ENCODE data around the gene SLC9A9. TPM values are rescaled to one million over a fixed set of nuclear protein-coding genes. Genes with fewer than 3 reads are reported as not detected.

Gene SLC9A9
- total and polyA plus RNA-seq, 2 experiments from 2014 or later = 2.2 to 6.8 TPM

GRCh38 chr3:143755978-143756377 lies 92.3 kb downstream of the SLC9A9 start:
- Histone ChIP-seq H2AFZ (no peak overlapping the region), H4K20me1 (ENCODE audit: insufficient read depth, poor library complexity, severe bottlenecking) (no peaks in the 10 kb centered on the region), H3K4me2 (no peak overlapping the region), H3K9me3 (ENCODE audit: low read depth) (no peaks in the 10 kb centered on the region), H3K4me1 (ENCODE audit: insufficient read depth) (no peaks in the 10 kb centered on the region), H3K36me3 (replicated peaks; ENCODE audit: insufficient read depth, low read depth) (no peaks in the 10 kb centered on the region), H3K27me3 (no peaks in the 10 kb centered on the region), H3K4me3 (no peak overlapping the region), H3K9me2 (replicated peaks; ENCODE audit: insufficient read depth) (no peaks in the 10 kb centered on the region), H3K27ac (no peak overlapping the region), H3K79me2 (no peaks in the 10 kb centered on the region)
- TF ChIP-seq CTCF (IDR thresholded peaks at IDR 0.05; ENCODE audit: poor library complexity) = no peak
- no peak for TF ChIP-seq EZH2phosphoT487 (IDR thresholded peaks at IDR 0.05; ENCODE audit: low read depth, severe bottlenecking, unreplicated experiment)
- no peak for TF ChIP-seq EZH2 (IDR thresholded peaks at IDR 0.05; ENCODE audit: borderline replicate concordance)
- WGBS (ENCODE audit: low lambda C conversion rate, missing lambda C conversion rate) = 73% methylated on average over 2 of the region's 2 CpGs
- DNase-seq (ENCODE audit: low spot score) = no peak

DNA sequence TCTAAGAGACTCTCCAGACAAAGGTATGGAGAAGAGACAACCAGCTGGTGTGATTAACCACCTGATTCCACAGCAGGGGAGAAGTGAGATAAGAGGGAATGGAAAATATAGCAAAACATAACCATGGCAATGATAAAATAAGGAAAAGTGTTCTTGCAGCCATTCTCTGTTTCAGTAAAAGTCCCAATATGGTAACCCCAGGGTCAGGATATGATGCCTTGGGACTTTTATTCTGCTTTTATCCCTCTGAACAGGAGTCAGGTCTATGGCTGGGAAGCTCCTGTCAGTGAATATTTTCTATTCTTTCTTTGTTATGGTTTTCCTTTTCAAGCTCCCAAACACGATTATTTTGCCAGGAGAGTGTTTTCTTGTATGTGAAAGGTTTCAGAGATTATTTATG lies 94.2 kb downstream of the SLC9A9 start:
- no peak for DNase-seq (ENCODE audit: low spot score)
- H3K9me2 ChIP-seq (replicated peaks; ENCODE audit: insufficient read depth) = no peaks in the 10 kb centered on the region
- no peak overlapping the region for H3K4me3 ChIP-seq
- no peaks in the 10 kb centered on the region for H3K79me2 ChIP-seq
- H3K36me3 ChIP-seq (replicated peaks; ENCODE audit: insufficient read depth, low read depth) = no peaks in the 10 kb centered on the region
- no peak overlapping the region for H3K27ac ChIP-seq
- H4K20me1 ChIP-seq (ENCODE audit: insufficient read depth, poor library complexity, severe bottlenecking) = no peaks in the 10 kb centered on the region
- no peaks in the 10 kb centered on the region for H3K27me3 ChIP-seq
- no peak overlapping the region for H3K4me2 ChIP-seq
- no peak overlapping the region for H2AFZ ChIP-seq
- no peaks in the 10 kb centered on the region for H3K9me3 ChIP-seq (ENCODE audit: low read depth)
- WGBS (ENCODE audit: low lambda C conversion rate, missing lambda C conversion rate) = 82% methylated on average over 1 of the region's 1 CpG
- no peaks in the 10 kb centered on the region for H3K4me1 ChIP-seq (ENCODE audit: insufficient read depth)
- TF ChIP-seq EZH2 (IDR thresholded peaks at IDR 0.05; ENCODE audit: borderline replicate concordance) = no peak
- no peak for TF ChIP-seq EZH2phosphoT487 (IDR thresholded peaks at IDR 0.05; ENCODE audit: low read depth, severe bottlenecking, unreplicated experiment)
- no peak for TF ChIP-seq CTCF (IDR thresholded peaks at IDR 0.05; ENCODE audit: poor library complexity)

DNA sequence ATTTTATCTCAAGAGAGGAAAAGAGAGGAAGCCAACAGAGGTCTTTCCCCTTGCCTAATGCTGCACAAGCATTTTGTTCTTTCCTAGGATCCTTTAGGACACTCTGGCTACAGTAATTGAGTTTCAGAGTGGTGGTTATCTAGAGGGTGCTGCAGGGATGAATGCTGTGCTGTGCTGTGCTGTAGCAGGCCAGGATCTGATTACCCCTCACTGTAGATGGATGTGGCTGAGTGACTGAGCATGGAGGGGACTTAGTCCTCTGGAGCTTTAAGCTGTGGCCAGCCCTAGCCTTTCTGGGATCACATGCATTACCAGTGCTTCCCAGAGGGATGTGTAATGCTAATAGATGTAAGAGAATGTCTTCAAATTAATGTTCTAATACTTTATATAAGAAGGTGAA lies 94.8 kb downstream of the SLC9A9 start:
- Histone ChIP-seq H3K27ac (no peak overlapping the region), H3K4me3 (no peak overlapping the region), H3K36me3 (replicated peaks; ENCODE audit: insufficient read depth, low read depth) (no peaks in the 10 kb centered on the region), H3K4me2 (no peak overlapping the region), H4K20me1 (ENCODE audit: insufficient read depth, poor library complexity, severe bottlenecking) (no peaks in the 10 kb centered on the region), H3K9me3 (ENCODE audit: low read depth) (no peaks in the 10 kb centered on the region), H3K79me2 (no peaks in the 10 kb centered on the region), H3K4me1 (ENCODE audit: insufficient read depth) (no peaks in the 10 kb centered on the region), H3K27me3 (no peaks in the 10 kb centered on the region), H2AFZ (no peak overlapping the region), H3K9me2 (replicated peaks; ENCODE audit: insufficient read depth) (no peaks in the 10 kb centered on the region)
- no peak for DNase-seq (ENCODE audit: low spot score)
- TF ChIP-seq EZH2 (IDR thresholded peaks at IDR 0.05; ENCODE audit: borderline replicate concordance) (no peak), CTCF (IDR thresholded peaks at IDR 0.05; ENCODE audit: poor library complexity) (no peak), EZH2phosphoT487 (IDR thresholded peaks at IDR 0.05; ENCODE audit: low read depth, severe bottlenecking, unreplicated experiment) (no peak)

GRCh38 chr3:143753006-143753405 lies 95.3 kb downstream of the SLC9A9 start:
- 82% methylated on average over 1 of the region's 1 CpG for WGBS (ENCODE audit: low lambda C conversion rate, missing lambda C conversion rate)
- DNase-seq (ENCODE audit: low spot score) = no peak
- H3K4me2 ChIP-seq = no peak overlapping the region
- no peaks in the 10 kb centered on the region for H3K27me3 ChIP-seq
- TF ChIP-seq EZH2phosphoT487 (IDR thresholded peaks at IDR 0.05; ENCODE audit: low read depth, severe bottlenecking, unreplicated experiment) (no peak), EZH2 (IDR thresholded peaks at IDR 0.05; ENCODE audit: borderline replicate concordance) (no peak), CTCF (IDR thresholded peaks at IDR 0.05; ENCODE audit: poor library complexity) (no peak)
- no peaks in the 10 kb centered on the region for H3K9me3 ChIP-seq (ENCODE audit: low read depth)
- no peaks in the 10 kb centered on the region for H3K36me3 ChIP-seq (replicated peaks; ENCODE audit: insufficient read depth, low read depth)
- H3K9me2 ChIP-seq (replicated peaks; ENCODE audit: insufficient read depth) = no peaks in the 10 kb centered on the region
- H3K27ac ChIP-seq = no peak overlapping the region
- H3K79me2 ChIP-seq = no peaks in the 10 kb centered on the region
- H2AFZ ChIP-seq = no peak overlapping the region
- H3K4me3 ChIP-seq = no peak overlapping the region
- no peaks in the 10 kb centered on the region for H3K4me1 ChIP-seq (ENCODE audit: insufficient read depth)
- H4K20me1 ChIP-seq (ENCODE audit: insufficient read depth, poor library complexity, severe bottlenecking) = no peaks in the 10 kb centered on the region
